GM18520 (cell line): ENCODE data around the gene HBD.

Experiments
- ATAC-seq: cut with Tn5 transposase; IDR thresholded peaks from one replicate; pipeline ENCODE4 v1.9.1; 2021; ENCODE audit not compliant: unreplicated experiment

Gene HBD

GRCh38 chr11:5235364-5236095, 1.2 kb upstream of the HBD start:
- no peak for ATAC-seq

GRCh38 chr11:5233307-5233706, 976 bp downstream of the HBD start:
- ATAC-seq = no peak

GRCh38 chr11:5232821-5233220, 1.5 kb downstream of the HBD start:
- no peak for ATAC-seq

DNA sequence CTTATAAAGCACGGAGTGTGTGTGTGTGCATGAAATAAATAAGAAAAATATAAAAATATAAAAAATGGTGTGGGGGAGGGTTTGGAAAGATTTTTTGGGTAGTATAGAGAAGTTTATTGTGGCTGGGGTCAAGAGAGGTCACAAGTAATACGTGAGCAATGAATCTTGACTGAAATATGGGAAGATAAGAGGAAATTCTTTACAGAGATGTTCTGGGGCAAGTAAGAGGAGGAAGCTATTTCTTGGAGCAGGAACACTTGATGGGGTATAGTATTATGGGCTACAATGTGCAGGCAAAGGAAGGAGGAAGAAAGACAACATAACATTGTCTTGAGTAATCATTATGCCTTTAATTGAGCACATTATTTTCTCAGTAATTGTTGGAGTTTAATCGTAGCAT, 2.1 kb downstream of the HBD start:
- no peak for ATAC-seq

DNA sequence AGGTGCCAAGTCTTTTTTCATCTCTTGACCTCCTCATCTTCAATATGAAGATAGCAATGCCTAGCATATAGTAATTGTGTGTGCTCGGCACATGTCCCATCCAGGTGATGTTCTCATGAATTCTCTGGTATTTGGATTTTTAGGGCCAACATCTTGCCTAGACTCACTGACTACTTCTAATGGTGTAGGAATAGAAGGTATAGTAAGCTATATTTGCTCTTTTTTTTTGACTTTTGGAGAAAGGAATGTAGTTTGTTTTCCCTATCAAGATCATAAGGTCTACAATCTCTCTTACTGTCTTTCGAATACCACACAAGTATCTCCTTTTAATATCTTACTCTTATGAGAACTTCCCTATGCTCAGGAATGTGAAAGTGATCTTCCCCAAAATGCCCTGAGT, 3.2 kb downstream of the HBD start:
- ATAC-seq = no peak

- no peak for ATAC-seq
Measured at GRCh38 chr11:5230266-5230665, 4.0 kb downstream of the HBD start.

DNA sequence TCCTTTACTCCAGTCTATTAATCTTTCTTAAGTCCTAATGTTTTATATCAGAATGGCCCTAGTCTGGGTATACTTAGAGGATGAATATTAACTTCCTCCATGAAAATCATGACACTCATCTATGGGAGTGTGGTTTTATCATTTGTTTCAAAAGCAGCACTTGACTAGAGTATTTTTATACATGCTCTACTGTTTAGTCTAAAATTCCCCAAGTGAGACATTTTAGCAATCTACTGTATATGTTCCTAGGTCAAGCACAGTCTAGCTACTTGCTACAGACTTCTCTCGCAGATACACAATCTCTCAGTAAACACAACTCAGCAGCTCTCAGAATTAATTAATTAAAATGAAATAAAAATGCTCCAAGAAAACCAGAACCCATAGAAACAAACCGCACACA, 4.5 kb downstream of the HBD start:
- no peak for ATAC-seq

DNA sequence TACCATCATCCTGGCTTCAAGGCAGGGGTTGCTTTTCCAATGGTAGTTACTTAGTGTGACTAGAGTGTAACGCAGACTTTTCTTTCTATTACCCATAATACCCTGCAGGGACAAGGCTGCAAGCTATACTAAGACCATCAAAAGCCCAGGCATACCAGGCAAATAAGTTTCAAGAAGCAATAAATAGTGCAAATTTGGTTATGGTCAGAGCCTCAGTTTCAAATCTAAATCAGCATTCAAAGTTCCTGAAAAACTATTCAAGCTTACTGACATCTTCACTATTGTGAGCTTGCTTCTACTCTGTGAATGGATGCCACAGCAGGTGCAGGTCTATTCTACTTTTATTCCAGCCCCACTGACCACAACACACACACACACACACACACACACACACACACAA, 4.9 kb downstream of the HBD start:
- no peak for ATAC-seq

GRCh38 chr11:5228124-5228523, 6.2 kb downstream of the HBD start:
- no peak for ATAC-seq

- ATAC-seq = no peak
Measured at GRCh38 chr11:5227681-5228080, 6.6 kb downstream of the HBD start.

- no peak for ATAC-seq
Measured at GRCh38 chr11:5226732-5227310, 7.5 kb downstream of the HBD start, which contains the start of gene HBB. Gene HBB, minus strand, starts transcription at chr11:5227071. Its CDS starts 50 bp downstream, at chr11:5227021.

DNA sequence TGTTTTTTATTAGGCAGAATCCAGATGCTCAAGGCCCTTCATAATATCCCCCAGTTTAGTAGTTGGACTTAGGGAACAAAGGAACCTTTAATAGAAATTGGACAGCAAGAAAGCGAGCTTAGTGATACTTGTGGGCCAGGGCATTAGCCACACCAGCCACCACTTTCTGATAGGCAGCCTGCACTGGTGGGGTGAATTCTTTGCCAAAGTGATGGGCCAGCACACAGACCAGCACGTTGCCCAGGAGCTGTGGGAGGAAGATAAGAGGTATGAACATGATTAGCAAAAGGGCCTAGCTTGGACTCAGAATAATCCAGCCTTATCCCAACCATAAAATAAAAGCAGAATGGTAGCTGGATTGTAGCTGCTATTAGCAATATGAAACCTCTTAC, 8.8 kb downstream of the HBD start:
- ATAC-seq = no peak

DNA sequence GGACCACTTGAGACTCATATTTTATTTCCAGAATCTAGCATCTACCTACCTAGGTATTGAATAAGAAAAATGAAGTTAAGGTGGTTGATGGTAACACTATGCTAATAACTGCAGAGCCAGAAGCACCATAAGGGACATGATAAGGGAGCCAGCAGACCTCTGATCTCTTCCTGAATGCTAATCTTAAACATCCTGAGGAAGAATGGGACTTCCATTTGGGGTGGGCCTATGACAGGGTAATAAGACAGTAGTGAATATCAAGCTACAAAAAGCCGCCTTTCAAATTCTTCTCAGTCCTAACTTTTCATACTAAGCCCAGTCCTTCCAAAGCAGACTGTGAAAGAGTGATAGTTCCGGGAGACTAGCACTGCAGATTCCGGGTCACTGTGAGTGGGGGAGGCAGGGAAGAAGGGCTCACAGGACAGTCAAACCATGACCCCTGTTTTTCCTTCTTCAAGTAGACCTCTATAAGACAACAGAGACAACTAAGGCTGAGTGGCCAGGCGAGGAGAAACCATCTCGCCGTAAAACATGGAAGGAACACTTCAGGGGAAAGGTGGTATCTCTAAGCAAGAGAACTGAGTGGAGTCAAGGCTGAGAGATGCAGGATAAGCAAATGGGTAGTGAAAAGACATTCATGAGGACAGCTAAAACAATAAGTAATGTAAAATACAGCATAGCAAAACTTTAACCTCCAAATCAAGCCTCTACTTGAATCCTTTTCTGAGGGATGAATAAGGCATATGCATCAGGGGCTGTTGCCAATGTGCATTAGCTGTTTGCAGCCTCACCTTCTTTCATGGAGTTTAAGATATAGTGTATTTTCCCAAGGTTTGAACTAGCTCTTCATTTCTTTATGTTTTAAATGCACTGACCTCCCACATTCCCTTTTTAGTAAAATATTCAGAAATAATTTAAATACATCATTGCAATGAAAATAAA, 9.5 kb downstream of the HBD start:
- no peak for ATAC-seq

GRCh38 chr11:5223686-5224085, 10.6 kb downstream of the HBD start:
- no peak for ATAC-seq

DNA sequence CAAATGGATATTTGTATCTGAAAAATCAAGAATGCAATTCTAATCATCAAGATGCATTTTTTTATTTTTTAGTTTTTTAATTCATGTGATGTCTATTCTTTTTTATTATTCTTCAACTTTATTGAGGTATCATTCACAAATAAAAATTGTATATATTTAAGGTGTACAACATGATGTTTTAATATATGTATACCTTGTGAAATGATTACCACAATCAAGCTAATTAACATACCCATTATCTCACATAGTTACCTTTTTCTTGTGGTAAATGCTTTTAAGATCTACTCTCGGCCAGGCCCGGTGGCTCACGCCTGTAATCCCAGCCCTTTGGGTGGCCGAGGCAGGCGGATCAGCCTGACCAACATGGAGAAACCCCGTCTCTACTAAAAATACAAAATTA, 11.1 kb downstream of the HBD start:
- ATAC-seq = no peak

- no peak for ATAC-seq
Measured at GRCh38 chr11:5210376-5210885, 23.9 kb downstream of the HBD start.

DNA sequence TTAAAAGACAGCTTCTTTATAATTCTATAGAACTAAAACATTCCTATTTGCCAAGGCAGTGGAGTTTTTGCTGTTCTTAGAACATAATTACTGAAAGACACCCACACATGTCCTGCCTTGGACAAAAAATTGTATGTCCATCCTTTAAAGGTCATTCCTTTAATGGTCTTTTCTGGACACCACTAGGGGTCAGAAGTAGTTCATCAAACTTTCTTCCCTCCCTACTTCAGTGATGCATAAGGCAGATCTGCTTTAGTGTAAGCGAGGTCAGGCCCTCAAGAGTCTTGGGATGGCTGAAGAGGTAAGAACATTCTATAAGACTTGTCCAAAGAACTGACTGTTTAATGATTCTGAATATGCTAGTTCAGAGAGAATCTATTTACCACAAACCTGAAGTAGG, 29.5 kb downstream of the HBD start:
- ATAC-seq = no peak

GRCh38 chr11:5203366-5203765, 30.9 kb downstream of the HBD start:
- no peak for ATAC-seq

- no peak for ATAC-seq
Measured at GRCh38 chr11:5200582-5200981, 33.7 kb downstream of the HBD start, which contains the start of gene OR51V1. Gene OR51V1, minus strand, starts transcription at chr11:5200682. Its CDS starts 0 bp downstream, at chr11:5200682.

DNA sequence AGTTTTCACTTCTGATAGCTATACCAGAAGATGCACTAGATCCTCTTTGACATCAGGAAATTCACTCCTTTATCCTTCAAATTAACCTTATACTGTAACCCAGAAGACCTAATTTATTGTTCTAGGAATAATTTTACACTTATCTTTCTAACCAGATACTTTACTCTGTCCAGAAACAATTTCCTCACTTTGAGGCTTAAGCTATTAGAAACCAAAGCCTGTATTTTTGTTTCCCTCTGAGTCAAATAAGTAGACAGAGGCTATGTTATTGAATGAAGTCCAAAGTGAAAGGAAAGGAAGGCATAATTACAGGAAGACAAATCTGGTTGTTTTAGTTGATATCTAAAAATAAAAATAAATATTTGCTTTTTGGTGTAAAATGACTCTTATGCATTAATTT, 36.0 kb downstream of the HBD start:
- no peak for ATAC-seq

- ATAC-seq = no peak
Measured at GRCh38 chr11:5197536-5197935, 36.7 kb downstream of the HBD start.

GRCh38 chr11:5196731-5197130, 37.6 kb downstream of the HBD start:
- no peak for ATAC-seq
